ENCODE measurements around the gene HELZ. TPM values are rescaled to one million over a fixed set of nuclear protein-coding genes. Genes with fewer than 3 reads are reported as not detected.

Gene HELZ
- total RNA-seq, 1 donor from 2014 or later = 44.9 TPM

DNA sequence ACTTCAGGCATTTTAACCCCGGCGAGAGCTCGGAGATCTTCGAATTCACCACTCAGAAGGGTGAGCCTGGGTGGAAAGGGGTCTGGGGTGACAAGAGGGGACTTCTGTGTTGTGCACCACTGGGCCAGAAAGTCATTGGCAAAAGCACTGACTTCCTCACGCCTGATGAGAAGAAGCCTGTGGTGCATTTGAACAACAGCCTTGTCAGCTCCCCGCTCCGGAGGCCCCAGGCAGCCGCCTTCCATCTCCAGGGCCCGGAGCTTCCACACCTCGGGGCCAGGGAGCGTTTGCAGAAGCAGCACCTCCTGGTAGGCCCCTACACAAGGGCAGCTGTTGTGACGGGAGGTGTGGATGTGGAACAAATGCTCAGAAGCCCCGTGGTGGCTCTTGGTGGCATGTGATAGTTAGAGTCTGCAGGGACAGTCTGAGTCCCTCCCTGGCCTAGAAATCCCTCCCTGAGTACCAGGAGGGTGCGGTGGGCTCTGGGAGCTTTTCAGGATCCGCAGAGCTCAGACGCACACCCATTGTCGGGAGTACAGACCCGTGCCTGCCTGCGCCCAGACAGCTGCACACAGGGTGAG is 190.9 kb downstream of the HELZ start:
- TF ChIP-seq CTCF (IDR thresholded peaks at IDR 0.05) (no peak), EZH2 (IDR thresholded peaks at IDR 0.05) (no peak), EZH2phosphoT487 (IDR thresholded peaks at IDR 0.05) (no peak)
- no peak overlapping the region for H3K9ac ChIP-seq
- no peak for DNase-seq (ENCODE audit: low spot score)

GRCh38 chr17:67053438-67054000 is 191.5 kb downstream of the HELZ start:
- no peaks in the 10 kb centered on the region for H3K9me3 ChIP-seq (ENCODE audit: low read depth)
- TF ChIP-seq EZH2phosphoT487 (IDR thresholded peaks at IDR 0.05) (no peak), EZH2 (IDR thresholded peaks at IDR 0.05) (no peak), CTCF (IDR thresholded peaks at IDR 0.05) (no peak)
- H3K9me3 Mint-ChIP-seq = peaks cover 8% of the 10 kb centered on the region
- no peak for DNase-seq (ENCODE audit: low spot score)
- H4K20me1 ChIP-seq (ENCODE audit: low read depth) = no peaks in the 10 kb centered on the region
- H3K79me2 ChIP-seq (ENCODE audit: low read depth) = no peaks in the 10 kb centered on the region
- no peaks in the 10 kb centered on the region for H3F3A ChIP-seq (ENCODE audit: low read depth)
- peaks cover 5% of the 10 kb centered on the region for H3K4me1 Mint-ChIP-seq
- H3K4me3 ChIP-seq = no peak overlapping the region
- no peak overlapping the region for H3K27ac ChIP-seq
- H3K4me3 Mint-ChIP-seq = no peak overlapping the region
- no peaks in the 10 kb centered on the region for H3K4me1 ChIP-seq
- no peak overlapping the region for H3K9ac ChIP-seq
- H2AFZ ChIP-seq (replicated peaks) = no peak overlapping the region
- peaks cover 9% of the 10 kb centered on the region for H3K27me3 Mint-ChIP-seq (ENCODE audit: insufficient read depth, low read depth)
- H3K27ac Mint-ChIP-seq = no peak overlapping the region
- no peaks in the 10 kb centered on the region for H3K36me3 ChIP-seq
- H3K4me2 ChIP-seq = no peak overlapping the region
- no peaks in the 10 kb centered on the region for H3K27me3 ChIP-seq
- no peaks in the 10 kb centered on the region for H3K36me3 Mint-ChIP-seq

More for the DNA sequence above, 190.9 kb downstream of the HELZ start:
- H2AFZ ChIP-seq (replicated peaks) = no peak overlapping the region
- no peaks in the 10 kb centered on the region for H3K9me3 ChIP-seq (ENCODE audit: low read depth)
- Mint-ChIP-seq H3K27me3 (ENCODE audit: insufficient read depth, low read depth) (peaks cover 9% of the 10 kb centered on the region), H3K9me3 (peaks cover 3% of the 10 kb centered on the region), H3K36me3 (no peaks in the 10 kb centered on the region), H3K27ac (peak overlapping the region; percentile 59), H3K4me1 (peaks cover 5% of the 10 kb centered on the region), H3K4me3 (no peak overlapping the region)
- no peaks in the 10 kb centered on the region for H3K27me3 ChIP-seq
- H3K36me3 ChIP-seq = no peaks in the 10 kb centered on the region
- H3K4me3 ChIP-seq = no peak overlapping the region
- H4K20me1 ChIP-seq (ENCODE audit: low read depth) = no peaks in the 10 kb centered on the region
- no peaks in the 10 kb centered on the region for H3K4me1 ChIP-seq
- H3K4me2 ChIP-seq = no peak overlapping the region
- no peaks in the 10 kb centered on the region for H3F3A ChIP-seq (ENCODE audit: low read depth)
- no peaks in the 10 kb centered on the region for H3K79me2 ChIP-seq (ENCODE audit: low read depth)
- no peak overlapping the region for H3K27ac ChIP-seq

- no peak overlapping the region for H2AFZ ChIP-seq (replicated peaks)
- H3K27me3 Mint-ChIP-seq (ENCODE audit: insufficient read depth, low read depth) = peaks cover 9% of the 10 kb centered on the region
- no peak overlapping the region for H3K4me3 Mint-ChIP-seq
- no peak for DNase-seq (ENCODE audit: low spot score)
- no peak overlapping the region for H3K9ac ChIP-seq
- no peak overlapping the region for H3K27ac ChIP-seq
- peaks cover 5% of the 10 kb centered on the region for H3K4me1 Mint-ChIP-seq
- no peak overlapping the region for H3K4me3 ChIP-seq
- no peak overlapping the region for H3K4me2 ChIP-seq
- TF ChIP-seq EZH2phosphoT487 (IDR thresholded peaks at IDR 0.05) = no peak
- TF ChIP-seq EZH2 (IDR thresholded peaks at IDR 0.05) = no peak
- no peak for TF ChIP-seq CTCF (IDR thresholded peaks at IDR 0.05)
- peak overlapping the region; percentile 33 for H3K27ac Mint-ChIP-seq
- no peaks in the 10 kb centered on the region for H3K36me3 Mint-ChIP-seq
- H3K79me2 ChIP-seq (ENCODE audit: low read depth) = no peaks in the 10 kb centered on the region
- no peaks in the 10 kb centered on the region for H3K4me1 ChIP-seq
- no peaks in the 10 kb centered on the region for H3K36me3 ChIP-seq
- H3K9me3 ChIP-seq (ENCODE audit: low read depth) = peaks cover under 1% of the 10 kb centered on the region
- H3K9me3 Mint-ChIP-seq = peaks cover 11% of the 10 kb centered on the region
- H4K20me1 ChIP-seq (ENCODE audit: low read depth) = no peaks in the 10 kb centered on the region
- H3K27me3 ChIP-seq = no peaks in the 10 kb centered on the region
- no peaks in the 10 kb centered on the region for H3F3A ChIP-seq (ENCODE audit: low read depth)
These were observed 192.1 kb downstream of the HELZ start for GRCh38 chr17:67052720-67053437.
